Left lung (tissue), 10 donors: ENCODE results near the gene TMEM40. TPM values are rescaled to one million over a fixed set of nuclear protein-coding genes. Genes with fewer than 3 reads are reported as not detected.

Experiments
- ATAC-seq: fragments of 200-7000 bp; cut with Tn5 transposase; one replicate; pipeline ENCODE4 v1.9.1; 2020; ENCODE audit warnings: moderate library complexity
- DNase-seq, 4 donors: peaks; one replicate each; pipeline ENCODE4 v3.0.0-alpha.2; 2013 to 2020
- H3K27ac ChIP-seq, 2 donors: fragments of 200-600 bp; sonication (generic) in 1 of 2; one replicate each; pipeline versions ENCODE4 v1.5.0 to v1.8.0; 2020 to 2021
- H3K27me3 ChIP-seq, 2 donors: fragments of 200-600 bp; sonication (generic) in 1 of 2; one replicate each; pipeline versions ENCODE4 v1.5.0 to v1.8.0; 2020 to 2021
- H3K36me3 ChIP-seq, 2 donors: fragments of 200-600 bp; sonication (generic) in 1 of 2; one replicate each; pipeline versions ENCODE4 v1.5.0 to v1.8.0; 2020 to 2021
- H3K4me1 ChIP-seq, 2 donors: fragments of 200-600 bp; one replicate each; pipeline ENCODE4 v1.8.0; 2021
- H3K4me3 ChIP-seq, 2 donors: fragments of 200-600 bp; sonication (generic) in 1 of 2; one replicate each; pipeline versions ENCODE4 v1.5.0 to v1.8.0; 2020 to 2021; ENCODE audit warnings: mild to moderate bottlenecking in 1 of 2
- H3K9me3 ChIP-seq, 2 donors: fragments of 200-600 bp; sonication (generic) in 1 of 2; one replicate each; pipeline versions ENCODE4 v1.5.0 to v1.8.0; 2020 to 2021
- CTCF ChIP-seq, 2 donors: fragments of 200-600 bp; sonication (generic) in 1 of 2; IDR thresholded peaks; one replicate each; pipeline versions ENCODE4 v1.5.0 to v1.8.0; 2021; ENCODE audit warnings: antibody characterized with exemption in 2 of 2
- intact Hi-C, 2 donors: fragments of 100-400 bp; cut with DNase I; formaldehyde crosslinking; loops; one replicate each; pipeline versions ENCODE4 v1.11.2 to v1.14.2; 2022
- polyA plus RNA-seq, 6 donors: library from polyadenylated mRNA; unstranded; fragments of 120-200 nt; gene quantifications; one replicate each; pipeline ENCODE4 v1.2.1, GENCODE V29; 2013; ENCODE audit not compliant: insufficient read length in 6 of 6
- total RNA-seq, 2 donors: library from RNA; stranded (reverse); fragmentation: NEBNext Ultra II Directional; extraction: Animal tissue kit (Norgen Biotek cat#: 25700); gene quantifications; one replicate each; pipeline ENCODE4 v1.2.1, GENCODE V29; 2021
- donor health status: DM: no; HTN: yes; CAD: no.
- donor health status: DM: no; HTN: no; CAD: no.

The TMEM40 gene
- total and polyA plus RNA-seq, 8 donors = 1.1 to 2.4 (median 1.5) TPM; not detected in 1

- TF ChIP-seq CTCF (IDR thresholded peaks at IDR 0.05) = no peak
- no peak overlapping the region for H3K27ac ChIP-seq
- intact Hi-C loops = no loop called here
- DNase-seq (no peak), ATAC-seq (no peak)
- no peaks in the 10 kb centered on the region for H3K9me3 ChIP-seq
- no peaks in the 10 kb centered on the region for H3K4me1 ChIP-seq
- H3K36me3 ChIP-seq = no peaks in the 10 kb centered on the region
- H3K27me3 ChIP-seq = no peaks in the 10 kb centered on the region
- no peak overlapping the region for H3K4me3 ChIP-seq
Measured at GRCh38 chr3:12692444-12692843, 66.6 kb downstream of the TMEM40 start.

- DNase-seq (no peak), ATAC-seq (no peak)
- H3K4me3 ChIP-seq = no peak overlapping the region
- no peaks in the 10 kb centered on the region for H3K9me3 ChIP-seq
- H3K27me3 ChIP-seq = no peaks in the 10 kb centered on the region
- no peak overlapping the region for H3K27ac ChIP-seq
- TF ChIP-seq CTCF (IDR thresholded peaks at IDR 0.05) = no peak
- H3K36me3 ChIP-seq = no peaks in the 10 kb centered on the region
- no peaks in the 10 kb centered on the region for H3K4me1 ChIP-seq
- intact Hi-C loops = no loop called here
Measured at GRCh38 chr3:12689997-12690711, 68.9 kb downstream of the TMEM40 start.

GRCh38 chr3:12687948-12688347 lies 71.1 kb downstream of the TMEM40 start:
- ATAC-seq (no peak), DNase-seq (no peak)
- intact Hi-C loops = no loop called here
- Histone ChIP-seq H3K27ac (no peak overlapping the region), H3K4me3 (no peak overlapping the region), H3K36me3 (no peaks in the 10 kb centered on the region), H3K4me1 (no peaks in the 10 kb centered on the region), H3K9me3 (no peaks in the 10 kb centered on the region), H3K27me3 (no peaks in the 10 kb centered on the region)
- TF ChIP-seq CTCF (IDR thresholded peaks at IDR 0.05) = no peak

- no peaks in the 10 kb centered on the region for H3K27me3 ChIP-seq
- ATAC-seq (no peak), DNase-seq (no peak)
- H3K9me3 ChIP-seq = no peaks in the 10 kb centered on the region
- H3K27ac ChIP-seq = no peak overlapping the region
- no peaks in the 10 kb centered on the region for H3K36me3 ChIP-seq
- peaks cover 0 to 15% of the 10 kb centered on the region in 2 donors for H3K4me1 ChIP-seq
- intact Hi-C loops = no loop called here
- no peak overlapping the region for H3K4me3 ChIP-seq
- TF ChIP-seq CTCF (IDR thresholded peaks at IDR 0.05) = no peak
Measured at GRCh38 chr3:12686096-12686495, 73.0 kb downstream of the TMEM40 start.

Other genes starting within 250 kb of the TMEM40 start
- 1 to 10 TPM in 1 of 2 donors, under 1 TPM in 1; 0.52 to 1.6 TPM for gene MKRN2OS, start 213.8 kb downstream of the TMEM40 start, total RNA-seq
- 1 to 10 TPM; 1.2 to 2.1 (median 1.3) TPM for gene MKRN2OS, start 213.8 kb downstream of the TMEM40 start, polyA plus RNA-seq
- gene MKRN2, start 202.2 kb downstream of the TMEM40 start, total RNA-seq = 10 to 100 TPM; 20.3 to 23.4 TPM
- gene MKRN2, start 202.2 kb downstream of the TMEM40 start, polyA plus RNA-seq = 10 to 100 TPM; 36.4 to 40.5 (median 36.9) TPM
- gene RAF1, start 95.1 kb downstream of the TMEM40 start, total RNA-seq = 10 to 100 TPM; 75.8 to 89.9 TPM
- 100 to 1,000 TPM; 125 to 147 (median 130) TPM for gene RAF1, start 95.1 kb downstream of the TMEM40 start, polyA plus RNA-seq
- 1 to 10 TPM; 3.7 to 7.8 TPM for gene CAND2, start 37.4 kb upstream of the TMEM40 start, total RNA-seq
- 1 to 10 TPM; 5.2 to 8.8 (median 6.8) TPM for gene CAND2, start 37.4 kb upstream of the TMEM40 start, polyA plus RNA-seq
- gene RPL32, start 82.3 kb upstream of the TMEM40 start, total RNA-seq = 1,000 to 10,000 TPM; 1,223 to 1,263 TPM
- gene RPL32, start 82.3 kb upstream of the TMEM40 start, polyA plus RNA-seq = 1,000 to 10,000 TPM; 2,451 to 2,940 (median 2,544) TPM